ENCODE data around the gene ILK. TPM values are rescaled to one million over a fixed set of nuclear protein-coding genes. Genes with fewer than 3 reads are reported as not detected.

Gene ILK
- total RNA-seq, 4 donors from 2014 or later: 101 to 144 (median 121) TPM

- WGBS, 2 donors: 0% methylated on average over 16 of the region's 16 CpGs
- Histone ChIP-seq H3K4me1 (peaks cover 14 to 15% of the 10 kb centered on the region in 2 donors), H3K27me3 (no peaks in the 10 kb centered on the region), H3K4me3 (replicated peaks in 1 of 3) (peak within 1 kb of the TSS; percentile 38 to 68 (median 62)), H3K9me3 (no peaks in the 10 kb centered on the region), H3K36me3 (peaks cover 0 to 9% of the 10 kb centered on the region in 2 donors), H3K27ac (peak within 1 kb of the TSS; percentile 56 to 87 (median 72))
- peak; percentile 92 to 94 for DNase-seq
- TF ChIP-seq POLR2A (IDR thresholded peaks at IDR 0.05) (peak in 1 of 2 donors; percentile 88), CTCF (IDR thresholded peaks at IDR 0.05) (no peak)
- intact Hi-C loops (cut with DNase I): loop anchor here (5.0 kb wide), 3 partner anchors 63 to 137 kb away; partner anchors contain the start of genes ARFIP2, MRPL17 and TIMM10B
These were observed 15.6 kb downstream of the ILK start, which contains the start of gene TPP1 for GRCh38 chr11:6619004-6619745. Gene TPP1, minus strand, starts transcription at chr11:6619422. Its CDS starts 22 bp downstream, at chr11:6619400.

GRCh38 chr11:6620636-6621035 lies 17.1 kb downstream of the ILK start:
- Histone ChIP-seq H3K4me1 (peaks cover 14 to 15% of the 10 kb centered on the region in 2 donors), H3K27ac (no peak overlapping the region), H3K27me3 (no peaks in the 10 kb centered on the region), H3K9me3 (no peaks in the 10 kb centered on the region), H3K36me3 (peaks cover 1 to 2% of the 10 kb centered on the region in 2 donors), H3K4me3 (replicated peaks in 1 of 3) (no peak overlapping the region)
- intact Hi-C loops (cut with DNase I): no loop called here
- no peak for DNase-seq
- TF ChIP-seq CTCF (IDR thresholded peaks at IDR 0.05) (no peak), POLR2A (IDR thresholded peaks at IDR 0.05) (no peak)
- 95% methylated on average over 1 of the region's 1 CpG for WGBS, 2 donors

GRCh38 chr11:6621711-6622211 lies 18.2 kb downstream of the ILK start:
- Histone ChIP-seq H3K27me3 (no peaks in the 10 kb centered on the region), H3K27ac (no peak overlapping the region), H3K9me3 (no peaks in the 10 kb centered on the region), H3K36me3 (peaks cover 0 to 3% of the 10 kb centered on the region in 2 donors), H3K4me1 (peaks cover 14 to 15% of the 10 kb centered on the region in 2 donors), H3K4me3 (replicated peaks in 1 of 3) (no peak overlapping the region)
- WGBS, 2 donors: 92 to 93% methylated on average over 15 to 16 of the region's 16 CpGs
- intact Hi-C loops (cut with DNase I): no loop called here
- TF ChIP-seq CTCF (IDR thresholded peaks at IDR 0.05) (no peak), POLR2A (IDR thresholded peaks at IDR 0.05) (no peak)
- DNase-seq: no peak

DNA sequence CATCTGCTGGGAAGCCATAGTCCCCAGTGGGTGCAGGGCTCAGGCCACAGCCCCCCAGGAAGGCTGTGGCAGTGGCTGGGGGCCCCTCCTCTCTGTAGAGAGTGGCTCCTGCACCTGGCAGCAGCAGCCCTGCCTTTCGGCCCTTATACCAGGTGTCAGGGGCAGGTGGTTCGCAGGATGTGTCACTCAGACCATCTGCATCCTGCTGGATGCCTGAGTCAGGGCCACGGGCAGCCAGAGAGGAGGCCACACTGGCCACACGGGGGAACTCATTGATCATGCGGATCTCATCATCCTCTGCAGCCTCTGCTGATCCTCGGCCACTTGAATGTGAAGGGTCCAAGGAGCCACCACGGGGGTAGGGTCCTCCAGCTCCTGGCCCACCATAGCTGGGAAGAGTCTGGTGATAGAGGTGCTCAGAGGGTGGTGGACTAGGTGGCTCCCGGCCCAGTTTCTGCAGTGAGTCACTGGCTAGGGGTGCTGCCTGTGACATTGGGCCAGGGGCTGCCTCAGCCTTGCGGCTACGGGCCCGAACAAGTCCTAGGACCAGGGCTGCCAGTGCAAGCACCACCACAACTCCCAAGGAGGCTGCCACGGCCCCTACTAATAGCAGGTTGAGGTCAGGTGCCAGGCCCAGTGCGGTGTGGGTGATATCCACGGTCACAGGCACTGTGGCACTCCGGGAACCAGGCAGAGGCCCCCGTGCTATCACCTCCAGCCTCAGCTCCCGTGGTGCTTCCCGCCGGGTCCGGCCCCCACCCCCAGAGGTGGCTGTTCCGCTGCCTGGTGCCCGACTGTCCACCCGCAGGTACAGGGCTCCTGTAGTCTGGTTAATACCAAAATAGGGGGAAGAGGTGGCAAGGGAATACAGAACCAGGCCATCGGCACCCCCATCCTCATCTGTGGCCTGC lies 18.9 kb downstream of the ILK start:
- WGBS, 2 donors: 81 to 87% methylated on average over 12 to 22 of the region's 24 CpGs
- H3K27me3 ChIP-seq: no peaks in the 10 kb centered on the region
- peaks cover 0 to 3% of the 10 kb centered on the region in 2 donors for H3K36me3 ChIP-seq
- TF ChIP-seq CTCF (IDR thresholded peaks at IDR 0.05): no peak
- TF ChIP-seq POLR2A (IDR thresholded peaks at IDR 0.05): no peak
- intact Hi-C loops (cut with DNase I): no loop called here
- no peaks in the 10 kb centered on the region for H3K9me3 ChIP-seq
- no peak for DNase-seq
- H3K27ac ChIP-seq: no peak overlapping the region
- no peak overlapping the region for H3K4me3 ChIP-seq (replicated peaks in 1 of 3)
- peaks cover 12 to 15% of the 10 kb centered on the region in 2 donors for H3K4me1 ChIP-seq

All from thyroid gland (tissue), 4 donors.